IPS-NIHi11 (cell line): ENCODE measurements around the gene CDK2.
"Not testable (repeated sequence)": the region's sequence is repeated elsewhere in the genome, so short reads cannot be mapped to it uniquely, and the experiment has no call there.

Source experiments
- DNase-seq: peaks from one replicate; pipeline ENCODE4 v3.0.0; 2012; ENCODE audit warnings: mixed read lengths, low spot score

CDK2 gene

DNA sequence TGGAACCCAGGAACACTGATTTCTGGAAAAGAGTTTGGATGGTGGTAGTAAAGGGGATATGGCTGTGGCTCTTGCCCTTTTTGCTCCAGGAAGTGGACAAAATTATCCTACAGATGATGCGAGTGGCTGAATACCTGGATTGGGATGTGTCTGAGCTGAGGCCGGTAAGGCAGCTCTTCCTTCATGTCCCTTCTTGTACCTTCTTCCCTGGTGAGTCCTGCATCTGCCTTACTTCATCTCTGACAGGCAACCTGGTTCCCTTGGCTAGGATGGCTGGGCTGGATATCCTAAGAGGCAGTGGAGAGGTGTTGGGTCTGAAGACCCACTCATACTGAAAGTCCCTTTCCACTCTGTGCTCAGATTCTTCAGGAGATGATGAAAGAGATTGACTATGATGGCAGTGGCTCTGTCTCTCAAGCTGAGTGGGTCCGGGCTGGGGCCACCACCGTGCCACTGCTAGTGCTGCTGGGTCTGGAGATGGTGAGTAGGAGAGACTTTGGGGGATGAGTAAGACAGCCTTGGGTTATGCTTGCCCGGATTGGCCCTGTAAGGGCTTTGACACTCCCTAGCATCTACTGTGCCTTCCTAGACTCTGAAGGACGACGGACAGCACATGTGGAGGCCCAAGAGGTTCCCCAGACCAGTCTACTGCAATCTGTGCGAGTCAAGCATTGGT is 27.7 kb upstream of the CDK2 start:
- no peak for DNase-seq

- peak; percentile 92 for DNase-seq
These were observed 26.4 kb upstream of the CDK2 start for GRCh38 chr12:55940065-55940732.

DNA sequence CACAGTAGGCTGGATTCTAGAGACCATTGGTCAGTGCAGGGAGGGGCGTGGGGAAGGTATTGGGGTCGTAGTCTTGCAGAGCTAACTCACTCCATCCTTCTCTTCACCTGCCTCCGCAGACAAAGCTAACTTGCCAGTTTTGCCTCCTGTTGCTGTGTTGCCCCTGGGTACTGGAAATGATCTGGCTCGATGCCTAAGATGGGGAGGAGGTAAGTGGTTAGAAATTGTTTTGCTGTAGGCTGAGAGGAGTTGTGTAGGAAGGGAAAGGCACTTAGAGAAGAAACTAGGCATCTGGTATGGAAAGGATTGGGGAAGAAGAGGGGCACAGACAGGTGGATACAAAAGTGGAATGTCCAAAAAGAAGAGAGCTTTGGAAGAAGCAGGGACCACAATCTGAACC is 24.6 kb upstream of the CDK2 start:
- DNase-seq, result no peak

- no peak for DNase-seq
These were observed 24.0 kb upstream of the CDK2 start for GRCh38 chr12:55942577-55943136.

DNA sequence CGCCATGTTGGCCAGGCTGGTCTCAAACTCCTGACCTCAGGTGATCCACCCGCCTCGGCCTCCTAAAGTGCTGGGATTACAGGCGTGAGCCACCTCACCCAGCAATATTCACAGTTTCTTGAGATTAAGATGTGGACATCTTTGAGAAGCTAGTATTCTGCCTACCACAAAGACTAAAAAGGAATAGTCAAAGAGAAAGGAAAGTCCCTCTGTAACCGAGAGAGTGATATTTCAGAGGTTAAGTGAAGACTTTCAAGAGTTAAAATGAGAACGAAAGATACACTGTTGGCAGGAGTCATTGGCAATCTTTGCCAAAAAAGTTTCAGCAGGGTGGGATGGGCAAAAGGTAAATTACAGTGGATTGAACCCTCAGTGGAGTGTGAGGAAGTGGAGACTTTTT is 20.1 kb upstream of the CDK2 start:
- no peak for DNase-seq

DNA sequence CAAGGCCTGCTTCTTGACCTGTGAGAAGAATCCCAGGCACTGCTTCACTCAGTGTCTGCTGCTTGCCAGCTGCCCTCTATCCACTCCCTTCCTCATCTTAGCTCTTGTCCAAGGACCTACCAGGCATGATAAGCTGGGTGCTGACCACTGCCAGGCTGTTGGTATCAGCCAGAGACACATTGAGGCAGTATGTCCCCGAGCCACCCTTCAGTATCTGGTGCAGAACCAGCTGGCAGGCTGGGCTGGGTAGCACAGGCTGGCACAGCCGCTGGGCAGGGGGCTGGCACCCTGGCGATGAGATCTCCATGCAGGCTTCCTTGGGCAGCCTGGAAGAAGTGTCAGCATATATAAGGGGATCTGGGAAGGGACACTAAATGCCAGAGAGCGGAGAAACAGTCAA is 11.3 kb upstream of the CDK2 start:
- DNase-seq, result no peak

DNA sequence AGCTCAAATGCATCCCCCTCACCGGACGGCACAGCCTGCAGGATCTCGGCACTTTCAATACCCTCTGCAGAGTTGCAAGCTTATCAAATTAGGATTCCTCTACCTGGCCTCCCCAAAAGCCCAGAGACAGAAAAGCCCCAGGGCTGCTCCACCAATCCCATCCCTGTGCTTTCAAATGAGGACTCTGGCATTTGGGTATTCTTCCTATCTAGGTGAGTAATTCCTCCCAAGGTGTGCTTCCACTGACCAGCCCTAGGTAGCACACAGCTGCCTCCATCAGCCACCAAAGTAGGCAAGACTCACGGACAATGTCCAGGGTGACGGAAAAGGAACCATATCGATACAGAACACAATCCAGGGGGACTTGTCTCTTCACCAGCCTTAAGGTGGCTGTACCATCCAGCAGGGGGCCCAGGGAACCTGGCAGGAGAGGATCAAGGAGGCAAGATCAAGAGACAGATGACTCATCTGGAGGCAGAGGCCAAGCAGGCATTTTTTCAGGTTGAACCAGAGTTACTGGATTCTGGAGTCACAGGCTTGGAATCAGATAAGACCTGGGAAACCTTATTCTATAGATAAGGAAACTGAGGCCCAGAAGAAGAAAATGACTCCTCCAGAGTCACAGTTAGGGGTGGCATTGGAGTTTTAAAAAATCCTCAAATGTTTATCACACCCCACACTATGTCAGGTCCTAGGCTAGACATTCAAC is 10.7 kb upstream of the CDK2 start:
- peak; percentile 52 for DNase-seq

DNA sequence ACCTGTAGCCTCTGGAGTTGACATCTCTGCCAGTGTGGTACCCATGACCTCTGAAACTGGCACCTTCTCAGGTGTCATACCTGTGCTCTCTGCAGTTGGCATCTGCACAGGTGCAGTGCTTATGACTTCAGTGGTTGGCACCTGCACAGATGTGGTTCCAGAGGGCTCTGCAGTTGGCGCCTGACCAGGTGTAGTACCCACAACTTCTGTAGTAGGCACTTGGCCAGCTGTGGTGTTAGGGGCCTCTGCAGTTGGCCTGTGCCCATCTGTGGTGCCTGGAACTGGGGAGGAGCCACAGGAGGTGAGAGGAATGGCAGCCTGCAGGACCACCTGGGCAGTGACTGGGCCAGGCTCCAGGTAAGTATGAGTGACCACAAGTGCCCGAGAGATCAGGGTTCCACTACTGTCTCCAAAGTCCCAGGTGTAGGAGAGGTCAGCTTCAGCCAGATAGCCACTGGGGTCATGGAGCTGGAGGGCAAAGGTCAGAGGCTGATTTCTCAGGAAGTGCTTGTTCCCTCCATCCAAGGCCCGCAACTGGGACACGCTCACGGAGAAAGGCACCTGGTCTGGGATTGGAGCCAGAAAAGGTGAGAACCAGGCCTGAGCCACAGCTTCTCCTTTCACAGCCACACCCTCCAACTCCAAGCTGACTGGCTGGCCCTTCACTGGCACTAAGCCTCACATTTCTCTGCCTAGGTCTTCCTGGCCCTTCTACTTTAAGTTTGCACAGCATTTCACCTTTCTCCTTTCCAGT is 9.3 kb upstream of the CDK2 start:
- peak; percentile 57 for DNase-seq

DNA sequence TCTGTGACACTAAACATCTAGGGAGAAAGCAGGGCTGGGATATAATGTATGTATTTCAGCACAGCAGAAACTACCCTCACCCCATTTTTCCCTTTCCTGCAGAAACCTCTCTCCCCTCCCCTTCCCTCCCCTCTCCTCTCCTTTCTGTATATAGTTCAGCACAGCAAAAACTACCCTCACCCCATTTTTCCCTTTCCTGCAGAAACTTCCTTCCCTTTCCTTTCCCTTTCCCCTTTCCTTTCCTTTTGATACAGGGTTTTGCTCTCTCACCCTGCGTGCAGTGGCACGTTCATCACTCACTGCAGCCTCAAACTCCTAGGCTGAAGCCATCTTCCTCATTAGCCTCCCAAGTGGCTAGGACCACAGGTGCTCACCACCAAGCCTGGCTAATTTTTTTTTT is 2.9 kb upstream of the CDK2 start:
- DNase-seq, result no peak

- DNase-seq, result peak; percentile 31
These were observed 1.4 kb upstream of the CDK2 start for GRCh38 chr12:55965240-55965639.

- DNase-seq, result peak; percentile 58
These were observed 656 bp upstream of the CDK2 start, which contains the start of gene PMEL for GRCh38 chr12:55965941-55966407. PMEL (minus strand) TSS chr12:55966042; CDS start chr12:55966011, 31 bp downstream.

DNA sequence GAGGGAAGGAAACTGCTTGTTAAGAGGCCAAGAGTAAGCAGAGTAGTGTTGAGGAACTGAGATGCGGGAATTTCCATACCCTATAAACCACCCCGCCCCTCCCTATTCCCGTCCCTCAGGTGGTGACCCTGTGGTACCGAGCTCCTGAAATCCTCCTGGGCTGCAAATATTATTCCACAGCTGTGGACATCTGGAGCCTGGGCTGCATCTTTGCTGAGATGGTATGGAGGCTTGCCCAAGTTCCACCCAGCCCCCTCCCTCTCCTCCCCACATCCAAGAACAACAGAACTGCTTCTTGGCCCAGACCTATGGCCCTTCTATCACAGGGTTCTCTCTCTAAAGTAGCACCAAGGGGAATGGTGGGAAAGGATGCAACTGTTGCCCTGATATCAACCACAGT is 2.7 kb downstream of the CDK2 start:
- no peak for DNase-seq

DNA sequence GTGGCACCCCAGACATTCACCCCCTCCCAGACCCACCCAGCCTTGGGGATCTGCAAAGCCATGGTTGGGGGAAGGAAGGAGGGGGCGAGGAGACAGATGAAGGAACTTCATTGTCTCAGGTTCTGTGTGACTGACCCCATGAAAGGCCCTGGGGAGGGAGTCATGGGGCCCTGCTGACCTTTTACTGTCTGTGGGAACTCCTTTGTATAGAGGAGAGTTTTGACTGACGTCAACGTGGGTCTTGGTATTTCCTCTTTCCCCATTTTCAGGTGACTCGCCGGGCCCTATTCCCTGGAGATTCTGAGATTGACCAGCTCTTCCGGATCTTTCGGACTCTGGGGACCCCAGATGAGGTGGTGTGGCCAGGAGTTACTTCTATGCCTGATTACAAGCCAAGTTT is 4.1 kb downstream of the CDK2 start:
- DNase-seq, result no peak

GRCh38 chr12:55972042-55972441 is 5.4 kb downstream of the CDK2 start:
- no peak for DNase-seq

DNA sequence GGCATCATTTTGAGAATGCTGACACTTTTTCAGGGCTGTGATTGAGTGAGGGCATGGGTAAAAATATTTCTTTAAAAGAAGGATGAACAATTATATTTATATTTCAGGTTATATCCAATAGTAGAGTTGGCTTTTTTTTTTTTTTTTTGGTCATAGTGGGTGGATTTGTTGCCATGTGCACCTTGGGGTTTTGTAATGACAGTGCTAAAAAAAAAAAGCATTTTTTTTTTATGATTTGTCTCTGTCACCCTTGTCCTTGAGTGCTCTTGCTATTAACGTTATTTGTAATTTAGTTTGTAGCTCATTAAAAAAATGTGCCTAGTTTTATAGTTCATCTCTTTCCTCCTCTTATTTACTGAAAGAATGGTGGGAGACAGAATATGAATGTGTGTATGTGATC is 5.8 kb downstream of the CDK2 start:
- DNase-seq, result no peak

GRCh38 chr12:55972911-55973598 is 6.4 kb downstream of the CDK2 start:
- no peak for DNase-seq

GRCh38 chr12:55973599-55974307 is 7.1 kb downstream of the CDK2 start, which contains the start of gene RAB5B:
RAB5B (plus strand) TSS chr12:55974078; CDS start chr12:55986961, 12,883 bp downstream.
- peak; percentile 95 for DNase-seq

DNA sequence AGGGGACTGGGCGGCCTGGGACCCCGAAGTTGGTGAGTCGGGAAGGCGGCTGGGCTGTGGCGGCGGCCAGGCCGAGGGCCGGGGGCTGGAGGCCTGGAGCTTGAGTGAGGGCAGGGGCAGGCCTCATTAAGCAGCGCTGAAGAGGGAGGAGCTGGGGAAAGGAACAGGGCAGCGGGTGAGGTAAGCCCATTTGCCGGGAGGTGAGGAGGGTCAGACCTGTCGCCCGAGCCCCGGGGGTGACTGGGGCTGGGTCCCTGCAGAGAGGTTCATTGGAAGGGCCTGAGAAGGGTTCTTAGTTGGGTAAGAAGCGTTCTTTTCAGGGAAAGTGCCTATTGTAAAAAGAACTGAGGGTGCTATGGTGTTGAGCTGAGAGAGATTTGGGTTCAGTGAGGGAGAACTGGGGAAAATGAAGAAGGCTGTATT is 7.7 kb downstream of the CDK2 start:
- DNase-seq, result peak; percentile 75

- no peak for DNase-seq
These were observed 11.8 kb downstream of the CDK2 start for GRCh38 chr12:55978393-55978792.

DNA sequence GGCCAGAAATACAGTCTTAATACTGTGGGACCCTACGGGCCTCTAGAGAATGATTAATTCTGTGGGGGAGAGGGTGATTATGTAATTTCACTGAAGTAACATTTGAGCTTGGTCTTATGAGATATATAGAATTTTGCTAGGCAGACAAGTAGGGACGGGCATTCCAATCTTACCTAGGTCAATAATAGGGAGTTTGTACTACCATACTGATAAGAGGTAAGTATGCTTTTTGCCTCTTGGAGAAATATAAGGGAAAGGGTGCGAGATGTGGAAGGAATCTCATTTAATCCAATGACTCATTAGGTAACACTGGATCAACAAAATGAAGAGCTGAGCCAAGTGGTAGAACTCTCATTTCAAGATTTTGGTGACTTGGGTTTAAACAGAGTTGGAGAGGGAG is 12.4 kb downstream of the CDK2 start:
- no peak for DNase-seq

DNA sequence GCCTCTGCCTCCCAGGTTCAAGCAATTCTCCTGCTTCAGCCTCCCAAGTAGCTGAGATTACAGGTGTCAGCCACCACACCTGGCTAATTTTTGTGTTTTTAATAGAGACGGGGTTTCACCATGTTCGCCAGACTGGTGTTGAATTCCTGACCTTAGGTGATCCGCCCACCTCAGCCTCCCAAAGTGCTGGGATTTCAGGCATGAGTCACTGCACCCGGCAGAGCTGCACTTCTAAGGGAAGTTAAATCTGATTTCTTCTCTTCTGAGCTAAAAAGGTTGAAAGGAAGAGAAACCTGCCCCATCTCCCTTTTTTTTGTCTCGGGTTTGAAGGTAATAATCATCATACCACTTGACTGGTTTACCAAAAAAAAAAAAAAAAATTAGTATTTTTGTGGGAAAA is 15.3 kb downstream of the CDK2 start:
- not testable (repeated sequence) for DNase-seq
